Heart right ventricle (tissue), 16 donors: ENCODE measurements around the gene TNS1. TPM values are rescaled to one million over a fixed set of nuclear protein-coding genes. Genes with fewer than 3 reads are reported as not detected.

Experiments
- ATAC-seq, 8 donors: fragments of 200-7000 bp; cut with Tn5 transposase; one replicate each; pipeline ENCODE4 v1.9.1; 2020; ENCODE audit warnings: mild to moderate bottlenecking in 8 of 8, moderate library complexity in 8 of 8, moderate number of reproducible peaks in 1 of 8
- DNase-seq, 2 donors: peaks; one replicate each; pipeline ENCODE4 v3.0.0-alpha.2; 2020
- H3K27ac ChIP-seq, 10 donors: fragments of 200-600 bp; sonication (generic) in 2 of 10; one replicate each; pipeline versions ENCODE4 v1.5.0 to v1.8.0; 2020 to 2022; ENCODE audit warnings: mild to moderate bottlenecking in 3 of 10
- H3K27me3 ChIP-seq, 7 donors: fragments of 200-600 bp; one replicate each; pipeline ENCODE4 v1.8.0; 2021 to 2022; ENCODE audit warnings: mild to moderate bottlenecking in 2 of 7
- H3K36me3 ChIP-seq, 9 donors: fragments of 200-600 bp; sonication (generic) in 1 of 9; one replicate each; pipeline versions ENCODE4 v1.5.0 to v1.8.0; 2020 to 2022; ENCODE audit warnings: mild to moderate bottlenecking in 2 of 9
- H3K4me1 ChIP-seq, 9 donors: fragments of 200-600 bp; sonication (generic) in 1 of 9; one replicate each; pipeline versions ENCODE4 v1.5.0 to v1.8.0; 2020 to 2022; ENCODE audit warnings: mild to moderate bottlenecking in 4 of 9
- H3K4me3 ChIP-seq, 10 donors: fragments of 200-600 bp; sonication (generic) in 2 of 10; one replicate each; pipeline versions ENCODE4 v1.5.0 to v1.8.0; 2020 to 2022; ENCODE audit warnings: mild to moderate bottlenecking in 7 of 10, moderate library complexity in 2 of 10
- H3K9me3 ChIP-seq, 11 donors: fragments of 200-600 bp in 10 of 11; sonication (generic) in 2 of 11; one replicate each; pipeline versions ENCODE4 v1.5.0 to v1.8.0; 2013 to 2022; ENCODE audit warnings: mild to moderate bottlenecking in 2 of 11, control low read depth in 1 of 11, moderate library complexity in 1 of 11
- WGBS, 2 donors: extraction: QIAGEN DNeasy Blood & Tissue Kit; methylation state at CpG; one replicate each; pipeline ENCODE4 v1.1.7; 2013; ENCODE audit warnings: inconsistent platforms in 1 of 2; 5-methylcytosine and 5-hydroxymethylcytosine counted together
- intact Hi-C, 10 donors: fragments of 100-400 bp; cut with DNase I; formaldehyde crosslinking; loops; one replicate each; pipeline versions ENCODE4 v1.11.1 to v1.14.2; 2022
- polyA plus RNA-seq, 2 donors: library from polyadenylated mRNA; stranded (reverse); fragments of 200-250 nt; gene quantifications; one replicate each; pipeline ENCODE4 v1.2.3, GENCODE V29; 2013
- total RNA-seq, 10 donors: library from RNA; stranded (reverse); fragmentation: NEBNext Ultra II Directional in 3 of 10; extraction: Animal tissue kit (Norgen Biotek cat#: 25700) in 3 of 10; gene quantifications; one replicate each; pipeline versions ENCODE4 v1.2.1 to v1.2.4, GENCODE V29; 2021 to 2023
- TF ChIP-seq, protein P1 (sequence below), 9 donors: fragments of 200-600 bp; sonication (generic) in 2 of 9; IDR thresholded peaks; one replicate each; pipeline versions ENCODE4 v1.5.0 to v1.8.0; 2021 to 2022; ENCODE audit warnings: antibody characterized with exemption in 9 of 9, mild to moderate bottlenecking in 5 of 9, moderate library complexity in 1 of 9
- donor health status: Arrhythmogenic right ventricular cardiomyopathy.
- donor health status: ischemic (EF 13 %, LVEDD 7.1; RV severe dilation, severe dysfunction).
- donor health status: healthy with polysubstance abuse.
- donor health status: DM: no; HTN: yes; CAD: no.
- donor health status: DM: no; HTN: no; CAD: no.
- donor health status: ischemic (EF 25% LVEDD 6.9; RV normal size, moderate dysfunction).
- donor health status: ischemic (EF 25% LVEDD 5.7; RV mildly dilated, moderate dysfunction).
- donor health status: healthy.
- donor health status: DM: yes; HTN: yes; CAD: no.
- donor health status: Ischemic cardiomyopathy.
- donor health status: ischemic (EF 35%, LVEDD 5.7; RV mildly dilated, moderate dysfunction).
- donor health status: nonischemic (EF 11% LVEDD 7.7; RV severe dilation, severe dysfunction).
- donor health status: DM: yes; HTN: yes; CAD: no.
- donor health status: PGD.
- donor health status: ischemic (EF 29% LVEDD 5.4; RV normal size, mild dysfunction).
- donor health status: nonischemic (EF 23%, LVEDD 6.1; RV moderate dilation, normal function).

Gene TNS1
- total and polyA plus RNA-seq, 12 donors: 64.6 to 844 (median 731) TPM

DNA sequence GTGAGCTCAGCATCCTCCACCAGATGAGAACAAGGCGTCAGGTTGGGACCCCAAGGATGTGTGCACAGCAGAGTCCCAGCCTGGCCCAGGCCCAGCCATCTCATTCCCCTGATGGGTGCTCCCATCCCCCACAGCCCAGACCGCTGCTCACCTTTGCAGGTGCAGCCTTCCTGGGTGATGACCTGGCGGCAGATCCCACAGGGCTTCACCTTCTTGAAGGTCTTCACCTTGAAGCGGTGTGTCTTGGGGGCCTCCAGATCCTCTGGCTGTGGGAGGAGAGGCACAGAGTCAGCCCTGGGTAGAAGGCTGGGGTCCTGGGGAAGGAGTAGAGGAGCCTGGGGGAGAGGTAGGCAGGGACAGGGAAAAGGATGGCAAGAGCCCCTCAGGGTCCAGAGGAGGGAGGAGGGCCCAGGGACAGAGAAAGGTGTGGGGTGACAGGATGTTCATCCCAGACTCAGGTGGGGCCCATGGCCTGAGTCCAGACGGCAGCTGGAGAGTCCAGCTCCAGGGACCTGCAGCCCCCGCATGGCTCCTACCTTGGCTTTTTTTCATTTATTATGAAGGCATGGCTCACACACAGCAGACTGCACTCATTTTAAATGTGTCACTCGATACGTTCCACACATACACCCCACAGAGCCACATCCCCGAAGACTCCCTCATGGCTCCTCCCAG, 11.9 kb downstream of the TNS1 start:
- no peak overlapping the region for H3K27ac ChIP-seq
- peaks cover 0 to 4% (median 0%) of the 10 kb centered on the region in 9 donors for H3K36me3 ChIP-seq
- DNase-seq: no peak
- ATAC-seq: no peak
- H3K9me3 ChIP-seq: no peaks in the 10 kb centered on the region
- TF ChIP-seq, protein P1, sequence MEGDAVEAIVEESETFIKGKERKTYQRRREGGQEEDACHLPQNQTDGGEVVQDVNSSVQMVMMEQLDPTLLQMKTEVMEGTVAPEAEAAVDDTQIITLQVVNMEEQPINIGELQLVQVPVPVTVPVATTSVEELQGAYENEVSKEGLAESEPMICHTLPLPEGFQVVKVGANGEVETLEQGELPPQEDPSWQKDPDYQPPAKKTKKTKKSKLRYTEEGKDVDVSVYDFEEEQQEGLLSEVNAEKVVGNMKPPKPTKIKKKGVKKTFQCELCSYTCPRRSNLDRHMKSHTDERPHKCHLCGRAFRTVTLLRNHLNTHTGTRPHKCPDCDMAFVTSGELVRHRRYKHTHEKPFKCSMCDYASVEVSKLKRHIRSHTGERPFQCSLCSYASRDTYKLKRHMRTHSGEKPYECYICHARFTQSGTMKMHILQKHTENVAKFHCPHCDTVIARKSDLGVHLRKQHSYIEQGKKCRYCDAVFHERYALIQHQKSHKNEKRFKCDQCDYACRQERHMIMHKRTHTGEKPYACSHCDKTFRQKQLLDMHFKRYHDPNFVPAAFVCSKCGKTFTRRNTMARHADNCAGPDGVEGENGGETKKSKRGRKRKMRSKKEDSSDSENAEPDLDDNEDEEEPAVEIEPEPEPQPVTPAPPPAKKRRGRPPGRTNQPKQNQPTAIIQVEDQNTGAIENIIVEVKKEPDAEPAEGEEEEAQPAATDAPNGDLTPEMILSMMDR (IDR thresholded peaks at IDR 0.05): no peak
- H3K4me1 ChIP-seq: peaks cover 20 to 64% (median 42%) of the 10 kb centered on the region in 9 donors
- WGBS, 2 donors: 93 to 97% methylated on average over 9 of the region's 9 CpGs
- intact Hi-C loops: loop anchor here in 4 of 10 donors (1.0 to 5.0 kb wide), 4 partner anchors 41 to 206 kb away; no protein-coding TSS in a partner anchor
- no peak overlapping the region for H3K4me3 ChIP-seq
- no peaks in the 10 kb centered on the region for H3K27me3 ChIP-seq

DNA sequence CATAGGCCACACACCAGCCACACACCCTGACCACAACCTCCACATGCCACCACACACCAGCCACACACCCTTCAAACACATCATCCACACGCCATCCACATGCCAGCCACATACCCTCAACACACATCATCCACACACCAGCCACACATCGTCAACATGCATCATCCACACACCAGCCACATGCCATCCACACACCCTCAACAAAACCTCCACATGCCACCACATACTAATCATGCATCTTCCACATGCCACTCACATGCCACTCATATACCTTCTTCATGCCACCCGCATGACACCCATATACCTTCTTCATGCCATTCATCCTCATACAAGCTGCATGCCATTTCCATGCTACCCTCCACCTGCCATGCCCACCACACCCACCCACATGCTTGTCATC, 12.4 kb downstream of the TNS1 start:
- Histone ChIP-seq H3K9me3 (no peaks in the 10 kb centered on the region), H3K27me3 (no peaks in the 10 kb centered on the region), H3K4me1 (peaks cover 15 to 61% (median 37%) of the 10 kb centered on the region in 9 donors), H3K36me3 (peaks cover 0 to 4% (median 0%) of the 10 kb centered on the region in 9 donors), H3K4me3 (no peak overlapping the region), H3K27ac (no peak overlapping the region)
- TF ChIP-seq, protein P1 (IDR thresholded peaks at IDR 0.05): no peak
- 97% methylated on average over 3 of the region's 3 CpGs for WGBS, 2 donors
- intact Hi-C loops: loop anchor here in 4 of 10 donors (1.0 to 5.0 kb wide), 4 partner anchors 42 to 205 kb away; no protein-coding TSS in a partner anchor
- ATAC-seq (no peak), DNase-seq (no peak)

DNA sequence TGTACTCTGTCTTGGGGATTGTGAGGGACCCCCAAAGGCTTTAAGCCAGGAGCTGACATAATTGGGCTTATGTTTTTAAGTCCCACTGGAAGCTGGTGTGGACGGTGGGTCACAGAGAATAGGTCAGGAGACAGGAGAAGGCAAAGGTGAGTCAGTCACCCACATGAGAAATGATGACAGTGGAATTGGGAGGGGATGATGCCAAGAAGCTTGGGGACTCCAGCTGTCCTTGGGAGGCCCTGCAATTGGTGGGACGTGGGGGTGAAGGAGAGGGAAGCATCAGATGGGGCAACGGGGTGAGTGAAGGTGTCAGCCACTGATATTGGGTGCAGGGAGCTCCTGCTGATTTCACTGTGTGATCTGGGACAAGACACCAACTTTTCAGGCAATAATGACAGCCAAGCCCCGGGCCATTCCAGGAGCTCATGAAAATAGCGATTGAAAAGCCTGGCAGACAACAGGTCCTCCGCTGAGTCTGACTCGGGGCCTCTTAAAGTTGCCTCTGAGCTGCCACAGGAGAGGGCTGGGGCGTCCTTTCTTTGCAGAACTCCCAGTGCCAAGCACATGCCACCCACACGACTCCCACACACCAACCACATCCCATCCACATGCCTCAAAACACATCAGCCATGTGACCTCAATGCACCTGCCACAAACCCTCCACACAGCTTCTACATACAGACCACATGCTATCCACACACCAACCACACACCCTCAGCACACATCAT, 13.4 kb downstream of the TNS1 start:
- H3K27me3 ChIP-seq: no peaks in the 10 kb centered on the region
- intact Hi-C loops: loop anchor here (2.0 to 5.0 kb wide), 13 partner anchors 42 to 205 kb away; no protein-coding TSS in a partner anchor
- ATAC-seq: no peak
- TF ChIP-seq, protein P1 (IDR thresholded peaks at IDR 0.05): no peak
- H3K9me3 ChIP-seq: no peaks in the 10 kb centered on the region
- no peak for DNase-seq
- WGBS, 2 donors: 57 to 72% methylated on average over 9 of the region's 9 CpGs
- H3K27ac ChIP-seq: peak overlapping the region in 9 of 10 donors; percentile 7 to 90 (median 76)
- H3K4me1 ChIP-seq: peaks cover 13 to 58% (median 33%) of the 10 kb centered on the region in 9 donors
- no peak overlapping the region for H3K4me3 ChIP-seq
- H3K36me3 ChIP-seq: peaks cover 0 to 4% (median 0%) of the 10 kb centered on the region in 9 donors

- Histone ChIP-seq H3K27ac (peak overlapping the region; percentile 7 to 90 (median 75)), H3K9me3 (no peaks in the 10 kb centered on the region), H3K4me1 (peaks cover 13 to 62% (median 37%) of the 10 kb centered on the region in 9 donors), H3K36me3 (peaks cover 0 to 8% (median 0%) of the 10 kb centered on the region in 9 donors), H3K4me3 (no peak overlapping the region), H3K27me3 (no peaks in the 10 kb centered on the region)
- WGBS, 2 donors: 38 to 43% methylated on average over 4 of the region's 4 CpGs
- intact Hi-C loops: loop anchor here (1.0 to 5.0 kb wide), 18 partner anchors 42 to 204 kb away; no protein-coding TSS in a partner anchor
- TF ChIP-seq, protein P1 (IDR thresholded peaks at IDR 0.05): peak in 3 of 9 donors; percentile 3 to 14 (median 3)
- ATAC-seq (peak in 7 of 8 donors; percentile 19 to 48 (median 32)), DNase-seq (no peak)
These were observed 14.0 kb downstream of the TNS1 start for GRCh38 chr2:217988840-217989204.
